Type B pancreatic cell (in vitro differentiated cells): Measurements from ENCODE around the gene EVA1A. TPM values are rescaled to one million over a fixed set of nuclear protein-coding genes. Genes with fewer than 3 reads are reported as not detected.
A peak's percentile ranks its signal among the peaks of the same experiment; 100 is the strongest.

Experiments used
- DNase-seq: peaks from one replicate; pipeline ENCODE4 v3.0.0; 2021; ENCODE audit warnings: mixed read lengths; ENCODE audit not compliant: unreplicated experiment; ENCODE audit errors: extremely low spot score
- H3K27ac Mint-ChIP-seq: 2 replicates; pipeline ENCODE4 v1.8.0; 2021; ENCODE audit warnings: mild to moderate bottlenecking, mixed read lengths
- H3K27me3 Mint-ChIP-seq: 2 replicates; pipeline ENCODE4 v1.8.0; 2021; ENCODE audit warnings: mixed read lengths
- H3K36me3 Mint-ChIP-seq: 2 replicates; pipeline ENCODE4 v1.8.0; 2021; ENCODE audit warnings: mixed read lengths
- H3K4me1 Mint-ChIP-seq: one replicate; pipeline ENCODE4 v1.8.0; 2021; ENCODE audit warnings: mixed read lengths; ENCODE audit not compliant: unreplicated experiment
- H3K4me3 Mint-ChIP-seq: 2 replicates; pipeline ENCODE4 v1.8.0; 2021; ENCODE audit warnings: mild to moderate bottlenecking, mixed read lengths
- H3K9me3 Mint-ChIP-seq: 2 replicates; pipeline ENCODE4 v1.8.0; 2021; ENCODE audit warnings: mixed read lengths
- CTCF ChIP-seq: fragments of 200-600 bp; sonication (generic); conservative IDR thresholded peaks from 2 replicates; pipeline ENCODE4 v1.5.0; 2021; ENCODE audit warnings: antibody characterized with exemption, mild to moderate bottlenecking
- long read RNA-seq: library from polyadenylated mRNA; unstranded; transcript quantifications from one replicate; pipeline ENCODE4 v2.0.0, GENCODE V29; 2020
- total RNA-seq: library from RNA; stranded (reverse); gene quantifications from 2 replicates; pipeline ENCODE4 v1.2.1, GENCODE V29; 2021; ENCODE audit warnings: low replicate concordance

Gene EVA1A
- 10.8 and 13.5 TPM in 2 replicates for total RNA-seq
- long read RNA-seq, transcript EVA1A-202 (4 exons, 1,802 nt) = major isoform, 11 of 24 reads
- long read RNA-seq, partial matches to known transcripts = 0 of 24 reads
- long read RNA-seq, other reads (novel, unspliced or antisense) = 9 of 24 reads

GRCh38 chr2:75560768-75561565 lies at the start of gene EVA1A:
Gene EVA1A (minus strand): TSS chr2:75560939. CDS start chr2:75518140, 42,799 bp downstream.
- peaks cover 39% of the 10 kb centered on the region for H3K4me1 Mint-ChIP-seq
- no peaks in the 10 kb centered on the region for H3K36me3 Mint-ChIP-seq
- H3K27ac Mint-ChIP-seq = peak within 1 kb of the TSS; percentile 84
- TF ChIP-seq CTCF = no peak
- H3K4me3 Mint-ChIP-seq = peak within 1 kb of the TSS; percentile 98
- DNase-seq = peak; percentile 73
- H3K9me3 Mint-ChIP-seq = no peaks in the 10 kb centered on the region
- peaks cover 43% of the 10 kb centered on the region for H3K27me3 Mint-ChIP-seq

GRCh38 chr2:75609937-75610508 lies 49.3 kb upstream of the EVA1A start:
- Mint-ChIP-seq H3K9me3 (peaks cover 3% of the 10 kb centered on the region), H3K4me3 (no peak overlapping the region), H3K4me1 (peaks cover 18% of the 10 kb centered on the region), H3K27ac (no peak overlapping the region), H3K27me3 (peaks cover 36% of the 10 kb centered on the region), H3K36me3 (peaks cover 1% of the 10 kb centered on the region)
- DNase-seq = no peak
- no peak for TF ChIP-seq CTCF

- no peak overlapping the region for H3K4me3 Mint-ChIP-seq
Observed at GRCh38 chr2:75609334-75609689, 48.6 kb upstream of the EVA1A start.

GRCh38 chr2:75608684-75609333 lies 48.1 kb upstream of the EVA1A start:
- Mint-ChIP-seq H3K27me3 (peaks cover 39% of the 10 kb centered on the region), H3K9me3 (peaks cover 6% of the 10 kb centered on the region), H3K4me3 (peak overlapping the region; percentile 73), H3K36me3 (peaks cover 3% of the 10 kb centered on the region), H3K27ac (peak overlapping the region; percentile 33), H3K4me1 (peaks cover 18% of the 10 kb centered on the region)
- peak; percentile 81 for DNase-seq
- peak; percentile 99 for TF ChIP-seq CTCF

More at GRCh38 chr2:75609334-75609689, 48.6 kb upstream of the EVA1A start:
- H3K4me1 Mint-ChIP-seq = peaks cover 18% of the 10 kb centered on the region
- H3K36me3 Mint-ChIP-seq = peaks cover 3% of the 10 kb centered on the region
- H3K27ac Mint-ChIP-seq = peak overlapping the region; percentile 33
- H3K27me3 Mint-ChIP-seq = peaks cover 39% of the 10 kb centered on the region
- no peak for DNase-seq
- peak; percentile 31 for TF ChIP-seq CTCF
- H3K9me3 Mint-ChIP-seq = peaks cover 6% of the 10 kb centered on the region

- TF ChIP-seq CTCF = no peak
- Mint-ChIP-seq H3K27ac (no peak overlapping the region), H3K9me3 (peaks cover 6% of the 10 kb centered on the region), H3K4me3 (peak overlapping the region; percentile 73), H3K27me3 (peaks cover 39% of the 10 kb centered on the region), H3K36me3 (peaks cover 3% of the 10 kb centered on the region), H3K4me1 (peaks cover 18% of the 10 kb centered on the region)
- DNase-seq = no peak
Observed at GRCh38 chr2:75607988-75608683, 47.4 kb upstream of the EVA1A start.
